Skeletal muscle tissue (tissue), 4 donors: ENCODE results near the gene NKG7. TPM values are rescaled to one million over a fixed set of nuclear protein-coding genes. Genes with fewer than 3 reads are reported as not detected.
"Not testable (repeated sequence)": the region's sequence is repeated elsewhere in the genome, so short reads cannot be mapped to it uniquely, and the experiment has no call there.

Experiments used
- H3K27ac ChIP-seq: one replicate; pipeline ENCODE4 v1.7.0; 2013; ENCODE audit warnings: mild to moderate bottlenecking, low read depth, low read length, inconsistent platforms
- H3K27me3 ChIP-seq, 3 donors: one replicate each; pipeline ENCODE4 v1.7.0; 2013; ENCODE audit warnings: low read length in 3 of 3; ENCODE audit not compliant: control insufficient read depth in 3 of 3, insufficient read depth in 3 of 3
- H3K36me3 ChIP-seq, 3 donors: one replicate each; pipeline ENCODE4 v1.7.0; 2013; ENCODE audit warnings: low read length in 3 of 3; ENCODE audit not compliant: control insufficient read depth in 3 of 3, insufficient read depth in 3 of 3
- H3K4me1 ChIP-seq, 3 donors: one replicate each; pipeline ENCODE4 v1.7.0; 2013; ENCODE audit warnings: low read length in 3 of 3, mild to moderate bottlenecking in 3 of 3; ENCODE audit not compliant: control insufficient read depth in 3 of 3, insufficient read depth in 3 of 3
- H3K4me3 ChIP-seq, 3 donors: one replicate each; pipeline ENCODE4 v1.7.0; 2013; ENCODE audit warnings: low read length in 3 of 3
- H3K9ac ChIP-seq, 3 donors: one replicate each; pipeline ENCODE4 v1.7.0; 2013; ENCODE audit warnings: low read length in 3 of 3, mild to moderate bottlenecking in 3 of 3, moderate library complexity in 2 of 3, low read depth in 1 of 3
- H3K9me3 ChIP-seq, 3 donors: one replicate each; pipeline ENCODE4 v1.7.0; 2013; ENCODE audit warnings: low read length in 3 of 3; ENCODE audit not compliant: control insufficient read depth in 3 of 3
- total RNA-seq: library from RNA; depleted of rRNA; stranded (reverse); fragments of >200 nt; gene quantifications from one replicate; pipeline ENCODE4 v1.2.3, GENCODE V29; 2014
- donor health status: Osteomylitis.

The NKG7 gene, protein sequence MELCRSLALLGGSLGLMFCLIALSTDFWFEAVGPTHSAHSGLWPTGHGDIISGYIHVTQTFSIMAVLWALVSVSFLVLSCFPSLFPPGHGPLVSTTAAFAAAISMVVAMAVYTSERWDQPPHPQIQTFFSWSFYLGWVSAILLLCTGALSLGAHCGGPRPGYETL
- not detected for total RNA-seq

DNA sequence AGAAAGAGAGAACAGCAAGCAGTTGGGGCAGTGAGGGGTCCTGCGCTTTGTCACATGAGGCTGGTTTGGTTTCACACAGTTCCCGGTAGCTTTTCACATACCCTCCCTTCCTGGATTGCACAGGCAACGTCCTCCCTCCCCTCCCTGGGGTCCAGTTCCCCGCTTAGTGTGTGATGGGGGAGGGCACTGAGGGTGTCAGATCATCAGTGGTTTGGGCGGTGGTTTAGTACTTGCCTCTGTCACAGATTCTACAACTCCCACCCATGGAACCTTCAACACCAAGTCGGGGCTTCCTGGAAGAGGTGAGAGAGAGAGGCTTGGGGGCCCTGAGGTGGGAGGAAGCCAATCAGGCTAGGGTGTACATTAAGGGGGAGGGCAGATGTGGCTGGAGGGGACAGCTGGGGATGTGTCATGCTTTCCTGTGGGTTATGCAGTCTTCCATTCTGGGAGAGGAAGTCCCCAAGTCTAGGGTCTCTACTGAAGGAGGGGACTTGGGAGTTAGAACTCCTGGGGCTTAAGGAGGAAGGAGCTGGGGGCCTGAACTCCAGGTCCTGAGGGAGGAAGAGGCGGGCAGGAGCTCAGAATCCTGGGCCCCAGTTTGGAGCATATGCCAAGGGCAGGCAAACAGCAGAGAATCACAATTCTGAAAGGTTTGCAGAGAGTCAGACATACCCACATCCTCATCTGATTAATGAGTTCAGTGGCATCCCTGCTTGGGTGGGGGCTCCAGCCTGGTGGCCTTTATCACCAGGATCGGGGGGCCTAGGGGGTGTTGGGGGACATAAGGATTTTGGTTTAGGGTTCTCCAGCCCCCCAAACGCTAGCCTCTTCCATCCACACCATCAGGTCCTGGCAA lies at the start of gene NKG7:
TSS of gene NKG7 (minus strand) at position 6 of the 856 bp plus-strand sequence. CDS start 119 bp downstream, outside the sequence.
- H3K36me3 ChIP-seq, result no peaks in the 10 kb centered on the region
- H3K9ac ChIP-seq, result peak within 1 kb of the TSS in 1 of 3 donors; percentile 3
- H3K9me3 ChIP-seq, result no peaks in the 10 kb centered on the region
- no peak within 1 kb of the TSS for H3K27ac ChIP-seq
- H3K4me1 ChIP-seq, result peaks cover 4 to 6% (median 5%) of the 10 kb centered on the region in 3 donors
- no peak within 1 kb of the TSS for H3K4me3 ChIP-seq
- H3K27me3 ChIP-seq, result peaks cover 0 to 4% (median 0%) of the 10 kb centered on the region in 3 donors

DNA sequence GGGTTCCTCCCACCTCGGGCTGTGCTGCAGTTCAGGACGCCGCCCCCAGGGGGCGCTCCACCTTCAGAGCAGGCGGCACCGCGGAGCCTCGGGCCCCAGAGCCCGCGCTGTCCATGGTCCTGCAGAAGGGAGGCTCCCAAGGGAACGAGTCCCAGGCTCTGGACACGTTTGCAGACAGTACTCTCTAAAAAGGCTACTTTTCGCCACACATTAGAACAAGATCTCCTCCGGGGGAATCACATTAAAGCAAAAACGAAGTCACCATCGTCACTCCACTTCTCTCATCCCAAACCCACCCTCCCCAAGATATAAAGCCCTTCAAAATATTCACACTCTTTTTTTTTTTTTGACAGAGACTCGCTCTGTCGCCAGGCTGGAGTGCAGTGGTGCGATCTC lies 49.6 kb upstream of the NKG7 start:
- H3K27me3 ChIP-seq, result peaks cover 0 to 8% (median 4%) of the 10 kb centered on the region in 3 donors
- no peak overlapping the region for H3K27ac ChIP-seq
- no peak overlapping the region for H3K4me3 ChIP-seq

DNA sequence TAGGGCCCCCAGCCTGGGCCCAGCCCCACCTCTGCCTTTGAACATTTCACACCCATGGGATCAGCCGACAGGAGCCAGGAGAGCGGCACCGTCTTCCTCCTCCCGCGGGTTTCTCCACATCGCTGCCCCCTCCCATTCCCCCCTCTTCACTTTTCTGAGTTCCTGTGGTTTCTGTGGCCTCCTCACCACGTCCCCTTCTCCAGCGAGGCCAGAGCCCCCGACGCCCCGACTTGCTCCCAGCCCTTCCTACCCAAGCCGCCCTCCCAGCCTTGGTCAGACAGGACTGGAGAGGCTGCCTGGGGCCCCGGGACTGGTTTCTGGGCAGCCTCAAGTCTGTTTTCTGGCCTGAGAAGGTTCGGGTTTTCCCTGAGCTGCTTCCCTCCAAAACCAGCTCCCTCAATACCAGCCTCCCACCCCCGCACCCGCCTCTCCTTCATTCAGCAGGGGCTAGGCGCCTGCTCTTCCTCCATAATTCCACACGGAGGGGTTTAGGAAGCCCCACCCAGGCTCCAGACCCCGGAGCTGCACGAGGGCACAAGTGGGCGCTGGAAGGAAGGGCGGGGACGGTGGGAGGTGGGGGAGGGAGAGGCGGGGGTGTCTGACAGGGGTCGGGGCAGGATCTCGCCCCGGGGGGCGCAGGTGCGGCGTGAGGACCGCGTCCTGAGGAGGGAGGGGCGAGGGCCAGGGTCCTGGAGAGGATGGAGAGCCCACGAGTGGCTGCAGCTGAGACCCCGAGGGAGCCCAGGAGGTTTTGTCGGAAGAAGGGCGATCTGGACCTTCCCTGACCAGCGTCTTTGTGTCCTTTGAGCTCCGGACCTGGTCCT lies 49.0 kb upstream of the NKG7 start:
- no peak overlapping the region for H3K9ac ChIP-seq
- H3K27ac ChIP-seq, result no peak overlapping the region
- no peaks in the 10 kb centered on the region for H3K36me3 ChIP-seq
- no peaks in the 10 kb centered on the region for H3K4me1 ChIP-seq
- H3K4me3 ChIP-seq, result no peak overlapping the region
- peaks cover 0 to 8% (median 4%) of the 10 kb centered on the region in 3 donors for H3K27me3 ChIP-seq
- H3K9me3 ChIP-seq, result no peaks in the 10 kb centered on the region

More for the DNA sequence above, 49.6 kb upstream of the NKG7 start:
- no peaks in the 10 kb centered on the region for H3K36me3 ChIP-seq
- no peaks in the 10 kb centered on the region for H3K4me1 ChIP-seq
- no peaks in the 10 kb centered on the region for H3K9me3 ChIP-seq
- H3K9ac ChIP-seq, result no peak overlapping the region

DNA sequence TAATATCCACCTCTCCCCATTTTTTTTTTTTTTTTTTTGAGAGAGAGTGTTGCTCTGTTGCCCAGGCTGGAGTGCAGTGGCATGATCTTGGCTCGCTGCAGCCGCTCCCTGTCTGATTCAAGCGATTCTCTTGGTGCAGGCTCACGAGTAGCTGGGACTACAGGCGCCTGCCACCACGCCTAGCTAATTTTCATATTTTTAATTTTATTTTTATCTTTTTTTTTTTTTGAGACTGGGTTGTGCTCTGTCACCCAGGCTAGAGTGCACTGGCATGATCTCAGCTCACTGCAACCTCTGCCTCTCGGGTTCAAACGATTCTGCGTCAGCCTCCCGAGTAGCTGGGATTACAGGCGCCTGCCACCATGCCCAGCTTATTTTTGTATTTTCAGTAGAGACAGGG lies 48.1 kb upstream of the NKG7 start:
- H3K4me3 ChIP-seq, H3K9ac ChIP-seq, H3K36me3 ChIP-seq, H3K9me3 ChIP-seq, H3K27ac ChIP-seq, H3K4me1 ChIP-seq: not testable (repeated sequence)
- H3K27me3 ChIP-seq, result peaks cover 0 to 11% (median 4%) of the 10 kb centered on the region in 3 donors

DNA sequence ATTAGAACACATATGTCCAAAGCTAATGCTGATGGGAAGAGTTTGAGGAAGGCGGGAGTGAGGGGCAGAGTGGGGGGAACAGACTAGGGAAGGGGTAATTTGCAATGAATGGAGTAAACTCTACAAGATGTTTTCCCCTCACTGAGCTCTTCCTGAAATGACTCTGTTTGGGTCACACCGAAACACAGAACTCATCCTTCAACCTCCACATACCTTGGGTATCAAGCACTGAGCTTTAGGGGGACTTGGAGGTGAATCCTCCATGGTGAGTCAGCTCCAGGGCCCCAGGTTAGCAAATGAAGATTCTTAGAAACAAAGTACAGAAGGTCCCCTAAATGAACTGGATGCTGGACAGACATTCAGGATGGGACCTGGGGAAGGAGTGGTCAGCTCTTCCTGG lies 46.3 kb upstream of the NKG7 start:
- no peak overlapping the region for H3K27ac ChIP-seq
- peaks cover 0 to 11% (median 4%) of the 10 kb centered on the region in 3 donors for H3K27me3 ChIP-seq
- H3K36me3 ChIP-seq, result no peaks in the 10 kb centered on the region
- H3K9me3 ChIP-seq, result no peaks in the 10 kb centered on the region
- no peak overlapping the region for H3K9ac ChIP-seq
- no peak overlapping the region for H3K4me3 ChIP-seq
- no peaks in the 10 kb centered on the region for H3K4me1 ChIP-seq

DNA sequence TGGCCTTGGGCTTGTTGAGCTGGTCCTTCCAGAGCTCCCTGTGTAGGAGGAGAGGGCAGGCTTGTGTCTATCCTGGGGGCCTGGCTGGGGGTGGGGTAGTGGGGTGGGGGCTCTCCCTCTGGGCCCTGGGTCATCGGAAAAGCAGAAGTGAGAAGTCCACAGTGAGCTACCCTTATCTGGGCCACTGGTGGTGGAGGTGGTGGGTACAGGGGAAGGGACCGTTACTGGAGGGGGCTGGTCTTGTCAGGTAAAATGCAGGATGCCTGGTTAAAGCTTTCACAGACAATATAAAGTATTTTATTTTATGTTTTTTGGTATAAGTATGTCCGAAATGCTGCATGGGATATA lies 45.3 kb upstream of the NKG7 start:
- Histone ChIP-seq H3K36me3 (no peaks in the 10 kb centered on the region), H3K4me3 (no peak overlapping the region), H3K4me1 (no peaks in the 10 kb centered on the region), H3K27me3 (peaks cover 0 to 11% (median 4%) of the 10 kb centered on the region in 3 donors), H3K9ac (no peak overlapping the region), H3K27ac (no peak overlapping the region), H3K9me3 (no peaks in the 10 kb centered on the region)

DNA sequence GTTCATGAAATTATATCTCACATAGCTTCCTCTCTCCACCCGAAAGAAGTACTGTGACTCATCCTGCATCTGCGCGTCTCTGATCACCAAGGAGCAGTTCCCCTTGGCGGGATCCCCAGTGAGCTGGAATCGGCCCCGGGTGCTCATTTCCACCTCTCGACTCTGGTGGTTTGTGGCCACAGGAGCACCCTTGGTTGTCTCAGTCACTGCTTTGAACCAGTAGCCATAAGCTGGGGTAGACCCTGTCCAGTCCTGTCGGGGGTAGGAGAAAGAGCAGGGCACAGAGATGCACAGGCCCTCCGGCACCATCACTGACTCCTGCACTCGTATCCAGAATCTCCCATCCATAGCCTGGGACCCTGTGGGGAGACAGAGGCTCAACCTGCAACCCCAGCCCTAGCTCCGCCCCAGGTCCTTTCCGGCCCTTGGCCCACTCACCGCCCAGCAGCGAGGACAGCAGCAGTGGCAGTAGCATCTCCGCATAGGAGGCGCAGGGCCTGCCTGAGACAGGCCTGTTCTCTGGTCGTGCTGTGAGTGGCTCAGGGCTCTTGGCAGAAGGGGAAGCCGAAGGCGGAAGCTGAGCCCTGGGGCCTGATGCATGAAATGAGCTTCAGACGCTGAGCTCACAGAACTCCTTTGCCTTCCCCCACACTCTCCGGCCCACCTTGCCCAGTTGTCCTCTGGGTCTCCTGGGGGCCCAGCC lies 44.8 kb upstream of the NKG7 start, which contains the start of gene SIGLEC10:
TSS of gene SIGLEC10 (minus strand) at position 536 of the 703 bp plus-strand sequence. CDS start at position 475, 61 bp downstream.
- Histone ChIP-seq H3K27me3 (peaks cover 0 to 11% (median 4%) of the 10 kb centered on the region in 3 donors), H3K9ac (no peak within 1 kb of the TSS), H3K36me3 (no peaks in the 10 kb centered on the region), H3K4me1 (no peaks in the 10 kb centered on the region), H3K9me3 (no peaks in the 10 kb centered on the region), H3K4me3 (no peak within 1 kb of the TSS), H3K27ac (no peak within 1 kb of the TSS)

DNA sequence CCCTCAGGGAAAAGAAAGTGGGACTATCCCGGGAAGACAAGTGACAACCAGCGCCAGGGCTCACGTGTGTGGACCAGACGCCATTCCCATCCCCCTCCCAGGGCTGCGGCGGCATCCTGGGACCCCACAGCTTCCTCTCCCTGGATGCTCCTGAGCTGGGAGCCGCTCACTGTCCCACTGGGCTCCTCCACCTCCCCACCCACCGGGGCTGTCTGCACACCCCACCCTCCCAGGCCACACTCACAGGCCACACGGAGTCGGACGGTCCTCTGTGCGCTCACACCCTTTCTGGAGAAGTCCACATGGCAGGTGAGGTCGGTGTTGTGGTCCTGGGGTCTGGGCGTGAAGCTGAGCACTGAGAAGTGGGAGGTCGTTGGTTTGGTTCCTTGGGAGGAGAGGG lies 44.0 kb upstream of the NKG7 start:
- not testable (repeated sequence) for H3K27ac ChIP-seq, H3K4me1 ChIP-seq, H3K4me3 ChIP-seq, H3K36me3 ChIP-seq, H3K9ac ChIP-seq, H3K9me3 ChIP-seq
- peaks cover 0 to 11% (median 4%) of the 10 kb centered on the region in 3 donors for H3K27me3 ChIP-seq

DNA sequence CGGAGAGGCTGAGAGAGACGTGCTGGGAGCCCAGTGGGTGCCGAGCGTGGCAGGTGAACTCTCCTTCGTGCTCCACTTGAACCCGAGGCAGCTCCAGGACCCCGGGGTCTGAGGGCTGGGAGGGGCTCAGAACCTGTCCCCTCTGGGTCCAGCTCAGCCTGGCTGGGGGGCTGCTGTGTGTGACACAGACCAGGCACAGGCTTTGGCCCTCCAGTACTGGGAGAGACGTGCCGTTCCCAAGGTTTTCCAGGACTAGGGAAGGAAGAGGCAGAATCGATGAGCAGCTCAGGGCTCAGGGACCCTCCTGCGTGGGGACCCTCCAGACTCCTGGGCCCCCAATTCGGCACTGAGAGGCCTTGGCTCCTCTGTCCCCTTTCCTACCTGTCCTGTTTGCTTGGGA lies 42.7 kb upstream of the NKG7 start:
- H3K9me3 ChIP-seq, result no peaks in the 10 kb centered on the region
- peaks cover 0 to 8% (median 0%) of the 10 kb centered on the region in 3 donors for H3K27me3 ChIP-seq
- no peaks in the 10 kb centered on the region for H3K4me1 ChIP-seq
- no peaks in the 10 kb centered on the region for H3K36me3 ChIP-seq
- no peak overlapping the region for H3K27ac ChIP-seq
- no peak overlapping the region for H3K9ac ChIP-seq
- no peak overlapping the region for H3K4me3 ChIP-seq
